Upper lobe of right lung (tissue), 1 donor: ENCODE results near the gene SLC35E2B. TPM values are rescaled to one million over a fixed set of nuclear protein-coding genes. Genes with fewer than 3 reads are reported as not detected.
"Not testable (repeated sequence)": the region's sequence is repeated elsewhere in the genome, so short reads cannot be mapped to it uniquely, and the experiment has no call there.

Source experiments
- ATAC-seq: fragments of 200-7000 bp; cut with Tn5 transposase; one replicate; pipeline ENCODE4 v1.9.1; 2020; ENCODE audit warnings: mild to moderate bottlenecking, moderate library complexity
- DNase-seq: peaks from one replicate; pipeline ENCODE4 v3.0.0-alpha.2; 2020
- H3K27ac ChIP-seq: fragments of 200-600 bp; one replicate; pipeline ENCODE4 v1.8.0; 2022
- H3K27me3 ChIP-seq: fragments of 200-600 bp; one replicate; pipeline ENCODE4 v1.8.0; 2022; ENCODE audit warnings: mild to moderate bottlenecking
- H3K36me3 ChIP-seq: fragments of 200-600 bp; one replicate; pipeline ENCODE4 v1.8.0; 2022
- H3K4me1 ChIP-seq: fragments of 200-600 bp; one replicate; pipeline ENCODE4 v1.8.0; 2022
- H3K4me3 ChIP-seq: fragments of 200-600 bp; one replicate; pipeline ENCODE4 v1.8.0; 2022; ENCODE audit warnings: mild to moderate bottlenecking
- H3K9me3 ChIP-seq: fragments of 200-600 bp; one replicate; pipeline ENCODE4 v1.8.0; 2022
- intact Hi-C: fragments of 100-400 bp; cut with DNase I; formaldehyde crosslinking; loops from one replicate; pipeline ENCODE4 v1.11.0; 2022
- long read RNA-seq: library from polyadenylated mRNA; unstranded; transcript quantifications from one replicate; pipeline ENCODE4 v2.0.0, GENCODE V29; 2021
- total RNA-seq: library from RNA; stranded (reverse); fragmentation: NEBNext Ultra II Directional; extraction: Animal tissue kit (Norgen Biotek cat#: 25700); gene quantifications from one replicate; pipeline ENCODE4 v1.2.1, GENCODE V29; 2021
- TF ChIP-seq, protein P1 (sequence below): fragments of 200-600 bp; IDR thresholded peaks from one replicate; pipeline ENCODE4 v1.8.0; 2022; ENCODE audit warnings: antibody characterized with exemption
- donor health status: DM: no; HTN: yes; CAD: no; lungs with severe emphysema.

SLC35E2B gene
- total RNA-seq = 49.8 TPM
- long read RNA-seq, full-length matches to known transcripts = 9 of 50 reads
- long read RNA-seq, partial matches to known transcripts = 1 of 50 reads
- long read RNA-seq, other reads (novel, unspliced or antisense) = 40 of 50 reads

DNA sequence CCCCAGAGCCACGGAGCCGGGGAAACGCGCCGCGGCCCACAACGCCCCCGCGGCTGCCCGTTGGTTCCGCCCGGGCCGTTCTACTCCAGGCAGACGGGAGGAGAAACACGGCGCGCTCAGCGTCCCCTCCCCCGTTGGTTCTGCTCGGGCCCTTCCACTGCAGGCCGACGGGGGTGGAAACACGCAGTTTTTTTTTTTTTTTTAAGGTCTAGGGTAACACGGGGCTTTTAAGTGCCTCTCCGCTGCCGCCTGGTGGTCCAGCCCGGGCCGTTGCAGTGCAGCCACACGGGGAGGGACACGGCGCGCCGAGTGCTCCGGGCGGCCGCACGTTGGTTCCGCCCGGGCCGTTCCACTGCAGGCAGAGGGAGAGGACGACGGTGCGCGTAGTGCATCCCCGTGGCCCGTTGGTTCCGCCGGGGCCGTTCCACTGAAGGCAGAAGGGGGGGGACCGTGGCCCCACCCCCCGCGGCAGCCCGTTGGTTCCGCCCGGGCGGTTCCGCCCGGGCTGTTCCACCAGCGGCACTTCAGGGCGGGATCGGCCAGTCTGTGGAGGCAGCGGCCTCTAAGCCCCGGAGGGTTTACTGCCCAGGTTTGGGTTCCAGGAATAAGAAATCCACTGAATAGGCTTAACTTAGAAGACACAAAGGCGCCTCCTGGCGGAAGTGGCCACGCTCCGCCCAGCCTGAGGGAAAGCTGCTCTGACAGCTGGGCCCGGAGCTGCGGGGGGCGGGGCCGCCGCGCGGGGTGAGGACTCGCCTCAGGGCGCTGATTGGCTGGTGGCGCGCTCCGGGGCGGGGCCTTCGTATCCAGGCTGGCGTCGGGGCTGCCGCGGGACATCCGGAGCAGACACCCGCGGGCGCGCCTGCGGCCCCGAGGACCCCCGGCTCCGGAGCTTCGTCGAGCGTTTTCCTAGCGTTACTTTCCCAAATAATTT lies at the start of gene SLC35E2B:
Gene SLC35E2B, minus strand, starts transcription at position 82 of the 934 bp plus-strand sequence. CDS start 16,096 bp downstream, outside the sequence.
- peak; percentile 91 for ATAC-seq
- DNase-seq = peak; percentile 95
- intact Hi-C loops, H3K36me3 ChIP-seq, H3K9me3 ChIP-seq, H3K27me3 ChIP-seq, H3K4me1 ChIP-seq: not testable (repeated sequence)
- peak within 1 kb of the TSS; percentile 90 for H3K27ac ChIP-seq
- H3K4me3 ChIP-seq = peak within 1 kb of the TSS; percentile 50

DNA sequence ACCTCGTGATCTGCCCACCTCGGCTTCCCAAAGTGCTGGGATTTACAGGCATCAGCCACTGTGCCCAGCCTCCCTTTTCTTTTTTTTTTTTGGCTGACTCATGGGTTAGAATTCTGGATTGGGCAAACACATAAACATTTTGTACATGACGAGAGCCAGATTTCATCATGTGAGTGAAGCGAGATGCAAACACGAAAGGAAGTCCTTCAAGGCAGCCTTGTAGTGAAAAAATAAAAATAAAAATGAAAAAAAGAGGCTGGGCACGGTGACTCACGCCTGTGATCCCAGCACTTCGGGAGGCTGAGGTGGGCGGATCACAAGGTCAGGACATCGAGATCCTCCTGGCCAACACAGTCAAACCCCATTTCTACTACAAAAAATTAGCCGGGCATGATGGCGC lies 48.4 kb upstream of the SLC35E2B start:
- DNase-seq, H3K4me3 ChIP-seq, H3K4me1 ChIP-seq, intact Hi-C loops, H3K9me3 ChIP-seq, H3K27me3 ChIP-seq, H3K27ac ChIP-seq, ATAC-seq, H3K36me3 ChIP-seq: not testable (repeated sequence)

DNA sequence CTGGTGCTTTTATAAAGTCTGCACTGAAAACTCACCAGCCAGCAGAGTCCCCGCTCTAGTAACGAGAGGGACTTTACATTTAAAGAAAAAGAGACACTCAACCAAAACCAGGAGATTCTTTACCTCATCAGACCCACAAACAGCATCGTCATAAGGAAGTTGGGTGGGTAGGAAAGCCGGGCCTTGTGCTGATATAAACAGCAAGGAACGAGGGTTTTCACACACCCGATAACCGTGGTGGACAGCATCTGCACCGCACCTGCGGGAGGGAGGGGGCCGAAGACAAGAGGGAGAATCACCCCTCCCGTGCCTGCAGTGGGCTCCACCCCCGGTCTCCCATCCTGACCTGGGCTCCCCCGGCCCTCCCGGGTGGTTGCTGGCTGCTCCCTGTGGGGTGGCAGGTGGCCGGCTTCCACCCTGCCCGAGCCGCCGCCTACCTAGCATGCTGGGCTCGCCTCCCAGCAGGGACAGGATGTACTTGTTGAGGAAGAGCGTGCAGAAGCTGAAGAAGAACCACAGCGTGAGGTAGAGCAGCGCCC lies 46.3 kb upstream of the SLC35E2B start:
- H3K4me1 ChIP-seq, H3K4me3 ChIP-seq, intact Hi-C loops, H3K27ac ChIP-seq, H3K27me3 ChIP-seq, DNase-seq, H3K36me3 ChIP-seq, H3K9me3 ChIP-seq: not testable (repeated sequence)
- peak; percentile 20 for ATAC-seq

DNA sequence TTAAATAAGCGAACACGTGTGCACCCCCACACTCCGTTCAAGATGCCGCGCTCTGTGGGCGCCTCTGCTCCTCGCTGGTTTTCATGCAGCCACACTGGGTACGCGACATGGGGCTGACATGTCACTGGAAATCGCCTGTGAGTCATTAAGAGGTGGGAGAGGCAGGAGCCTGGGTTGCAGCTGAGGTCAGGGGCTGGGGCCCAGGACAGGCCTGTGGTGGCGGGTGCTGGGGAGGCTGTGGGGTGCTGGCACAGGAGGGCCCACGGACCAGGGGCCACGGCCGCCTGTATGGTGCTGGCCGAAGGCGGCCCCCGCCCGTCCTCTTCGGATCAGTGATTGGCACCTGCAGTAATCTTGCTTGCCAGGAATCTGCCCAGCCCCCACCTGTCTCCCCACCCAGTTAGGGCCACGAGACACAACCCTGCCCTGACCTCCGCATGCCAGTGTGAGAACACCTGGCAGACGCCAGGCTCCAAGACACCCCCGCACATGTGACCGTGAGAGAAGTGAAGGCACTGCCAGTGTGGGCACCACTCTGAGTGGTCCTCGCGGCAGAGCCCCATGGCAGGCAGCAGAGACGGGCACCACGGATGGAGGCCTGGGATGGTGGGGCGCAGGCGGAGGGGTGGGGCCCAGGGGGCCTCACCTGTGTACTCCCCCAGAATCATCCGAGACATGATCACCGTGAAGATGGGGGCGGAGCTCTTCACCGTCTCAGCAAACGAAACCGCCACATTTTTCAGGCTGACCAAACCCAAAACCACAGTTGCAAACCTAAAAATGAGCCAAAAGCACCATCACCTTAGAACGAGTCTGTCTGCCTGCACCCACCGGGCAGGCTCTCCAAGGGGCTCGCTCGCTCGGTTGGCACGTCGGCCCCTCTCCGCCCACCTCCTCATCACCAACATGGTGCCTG lies 45.3 kb upstream of the SLC35E2B start:
- H3K4me1 ChIP-seq, H3K36me3 ChIP-seq, intact Hi-C loops, H3K27ac ChIP-seq, H3K9me3 ChIP-seq, H3K4me3 ChIP-seq, H3K27me3 ChIP-seq: not testable (repeated sequence)
- DNase-seq (peak; percentile 64), ATAC-seq (peak; percentile 38)

DNA sequence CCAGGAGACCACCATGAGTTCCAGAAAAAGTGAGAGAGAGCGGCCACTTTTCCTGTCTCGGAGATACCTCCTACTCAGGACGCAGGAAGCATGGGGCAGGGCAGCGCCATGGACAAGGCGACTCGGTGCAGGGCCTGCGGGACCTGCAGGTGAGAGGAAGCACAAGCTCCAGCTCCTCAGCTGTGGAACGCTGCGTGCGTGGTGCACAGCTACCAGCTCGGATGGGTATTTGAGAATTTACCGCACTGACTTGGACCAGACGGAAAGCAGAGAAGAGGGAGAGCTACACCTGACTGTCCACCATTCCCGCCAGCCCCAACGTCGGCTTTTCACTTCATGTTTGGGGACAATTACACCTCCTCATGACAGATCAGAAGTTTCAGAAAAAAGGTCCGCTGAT lies 39.8 kb upstream of the SLC35E2B start:
- peaks cover 32% of the 10 kb centered on the region for H3K36me3 ChIP-seq

DNA sequence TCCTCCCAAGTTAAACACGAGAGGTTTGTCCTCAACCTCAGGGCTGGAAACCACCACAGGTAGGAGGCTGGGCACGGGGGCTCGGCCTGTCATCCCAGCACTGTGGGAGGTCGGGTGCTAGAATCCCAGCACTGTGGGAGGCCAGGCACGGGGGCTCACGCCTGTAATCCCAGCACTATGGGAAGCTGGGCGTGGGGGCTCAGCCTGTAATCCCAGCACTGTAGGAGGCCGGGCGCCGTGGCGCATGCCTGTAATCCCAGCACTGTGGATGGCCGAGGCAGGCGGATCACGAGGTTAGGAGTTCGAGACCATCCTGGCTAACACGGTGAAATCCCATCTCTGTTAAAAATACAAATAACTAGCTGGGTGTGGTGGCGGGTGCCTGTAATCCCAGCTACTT lies 38.3 kb upstream of the SLC35E2B start:
- peaks cover 32% of the 10 kb centered on the region for H3K36me3 ChIP-seq
- no peaks in the 10 kb centered on the region for H3K9me3 ChIP-seq
- no peaks in the 10 kb centered on the region for H3K4me1 ChIP-seq
- ATAC-seq (peak; percentile 14), DNase-seq (peak; percentile 54)
- H3K27ac ChIP-seq = no peak overlapping the region
- TF ChIP-seq, protein P1, sequence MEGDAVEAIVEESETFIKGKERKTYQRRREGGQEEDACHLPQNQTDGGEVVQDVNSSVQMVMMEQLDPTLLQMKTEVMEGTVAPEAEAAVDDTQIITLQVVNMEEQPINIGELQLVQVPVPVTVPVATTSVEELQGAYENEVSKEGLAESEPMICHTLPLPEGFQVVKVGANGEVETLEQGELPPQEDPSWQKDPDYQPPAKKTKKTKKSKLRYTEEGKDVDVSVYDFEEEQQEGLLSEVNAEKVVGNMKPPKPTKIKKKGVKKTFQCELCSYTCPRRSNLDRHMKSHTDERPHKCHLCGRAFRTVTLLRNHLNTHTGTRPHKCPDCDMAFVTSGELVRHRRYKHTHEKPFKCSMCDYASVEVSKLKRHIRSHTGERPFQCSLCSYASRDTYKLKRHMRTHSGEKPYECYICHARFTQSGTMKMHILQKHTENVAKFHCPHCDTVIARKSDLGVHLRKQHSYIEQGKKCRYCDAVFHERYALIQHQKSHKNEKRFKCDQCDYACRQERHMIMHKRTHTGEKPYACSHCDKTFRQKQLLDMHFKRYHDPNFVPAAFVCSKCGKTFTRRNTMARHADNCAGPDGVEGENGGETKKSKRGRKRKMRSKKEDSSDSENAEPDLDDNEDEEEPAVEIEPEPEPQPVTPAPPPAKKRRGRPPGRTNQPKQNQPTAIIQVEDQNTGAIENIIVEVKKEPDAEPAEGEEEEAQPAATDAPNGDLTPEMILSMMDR = no peak
- intact Hi-C loops = no loop called here
- no peaks in the 10 kb centered on the region for H3K27me3 ChIP-seq
- no peak overlapping the region for H3K4me3 ChIP-seq

More for the DNA sequence above, 39.8 kb upstream of the SLC35E2B start:
- TF ChIP-seq, protein P1 = no peak
- no peaks in the 10 kb centered on the region for H3K9me3 ChIP-seq
- ATAC-seq = no peak
- intact Hi-C loops = no loop called here
- no peaks in the 10 kb centered on the region for H3K27me3 ChIP-seq
- no peak overlapping the region for H3K4me3 ChIP-seq
- no peaks in the 10 kb centered on the region for H3K4me1 ChIP-seq
- H3K27ac ChIP-seq = no peak overlapping the region
- peak; percentile 54 for DNase-seq

DNA sequence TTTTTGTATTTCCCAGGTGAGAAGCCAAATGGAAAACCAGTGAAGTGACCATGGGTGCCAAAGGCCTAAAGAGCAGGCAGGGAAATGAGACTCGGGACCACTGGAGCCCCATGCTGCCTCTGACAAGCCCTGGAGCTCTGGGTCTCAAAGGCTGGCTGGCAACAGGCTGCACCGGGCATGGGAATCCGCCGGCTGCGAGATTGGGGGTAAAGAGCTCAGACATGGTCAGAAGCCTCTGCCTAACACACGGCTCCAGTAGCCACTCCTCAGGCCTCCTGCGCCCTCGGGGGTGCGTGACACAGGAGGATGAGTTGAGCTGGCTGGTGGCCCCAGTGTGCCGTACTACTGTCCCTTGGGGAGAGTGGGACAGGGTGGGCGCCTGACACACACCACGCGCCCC lies 37.6 kb upstream of the SLC35E2B start:
- H3K4me3 ChIP-seq, H3K27me3 ChIP-seq, H3K27ac ChIP-seq, intact Hi-C loops, H3K4me1 ChIP-seq, H3K9me3 ChIP-seq: not testable (repeated sequence)
- DNase-seq = peak; percentile 30
- peaks cover 32% of the 10 kb centered on the region for H3K36me3 ChIP-seq
- ATAC-seq = peak; percentile 37

DNA sequence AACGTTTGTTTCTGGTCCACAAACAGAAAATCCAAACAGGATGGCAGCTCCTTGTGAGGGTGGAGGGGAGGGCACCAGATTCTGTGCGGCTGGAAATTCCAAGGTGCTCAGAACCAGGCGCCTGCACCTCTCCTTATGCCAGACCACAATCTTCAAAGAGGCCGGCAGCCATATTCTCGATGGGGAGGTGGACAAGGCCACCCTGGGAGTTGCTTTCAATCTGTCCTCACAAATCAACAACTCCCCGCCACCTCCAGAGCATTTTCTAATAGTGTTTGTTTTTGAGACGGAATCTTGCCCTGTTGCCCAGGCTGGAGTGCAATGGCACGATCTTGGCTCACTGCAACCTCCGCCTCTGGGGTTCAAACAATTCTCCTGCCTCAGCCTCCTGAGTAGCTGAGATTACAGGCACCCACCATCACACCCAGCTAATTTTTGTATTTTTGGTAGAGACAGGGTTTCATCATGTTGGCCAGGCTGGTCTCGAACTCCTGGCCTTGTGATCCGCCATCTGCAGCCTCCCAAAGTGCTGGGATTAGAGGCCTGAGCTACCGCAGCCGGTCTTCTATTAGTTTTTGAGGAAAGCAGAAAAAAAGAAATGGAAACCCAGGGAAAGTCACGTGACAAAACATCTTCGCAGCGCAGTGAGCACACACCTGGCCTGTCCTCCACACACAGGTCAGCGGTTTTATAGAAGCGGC lies 36.7 kb upstream of the SLC35E2B start:
- H3K27me3 ChIP-seq, H3K27ac ChIP-seq, H3K4me1 ChIP-seq, H3K9me3 ChIP-seq, intact Hi-C loops, ATAC-seq, H3K4me3 ChIP-seq: not testable (repeated sequence)
- DNase-seq = peak; percentile 5
- peaks cover 32% of the 10 kb centered on the region for H3K36me3 ChIP-seq

DNA sequence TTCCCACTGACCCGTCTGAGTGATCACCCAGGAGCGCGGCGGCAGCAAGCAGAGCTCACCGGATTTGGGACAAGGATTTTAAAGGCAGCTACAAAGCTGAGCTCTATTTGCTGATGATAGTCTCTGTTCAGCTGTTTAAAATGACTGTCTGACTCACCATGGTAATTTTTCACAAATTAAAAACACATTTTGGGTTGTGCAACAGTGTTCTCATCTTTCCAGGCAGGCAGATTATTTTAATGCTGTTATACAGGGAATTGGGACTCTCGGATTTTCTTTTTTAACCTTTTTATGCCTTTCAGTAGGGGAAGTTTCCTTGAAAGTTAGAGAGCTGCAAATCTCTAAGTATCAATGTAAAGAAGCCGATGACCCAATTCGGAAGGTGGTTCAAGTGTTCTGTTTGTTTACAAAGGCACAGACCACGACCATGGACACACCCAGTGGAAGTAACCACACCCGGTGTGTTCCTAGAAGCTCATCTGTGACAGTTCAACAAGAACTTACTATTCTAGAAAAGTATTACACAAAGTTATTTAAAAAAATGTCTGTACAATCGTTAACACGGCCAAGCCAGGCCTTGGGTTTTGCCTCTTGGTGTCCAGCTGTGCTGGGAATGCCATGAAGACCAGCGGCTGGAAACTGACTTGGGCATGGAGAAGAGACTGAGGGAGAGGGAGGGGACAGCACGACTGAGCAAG lies 35.9 kb upstream of the SLC35E2B start:
- H3K4me3 ChIP-seq, H3K27me3 ChIP-seq, H3K9me3 ChIP-seq, ATAC-seq, H3K4me1 ChIP-seq, intact Hi-C loops: not testable (repeated sequence)
- peak overlapping the region; percentile 58 for H3K27ac ChIP-seq
- peak; percentile 2 for DNase-seq
- H3K36me3 ChIP-seq = peaks cover 27% of the 10 kb centered on the region

DNA sequence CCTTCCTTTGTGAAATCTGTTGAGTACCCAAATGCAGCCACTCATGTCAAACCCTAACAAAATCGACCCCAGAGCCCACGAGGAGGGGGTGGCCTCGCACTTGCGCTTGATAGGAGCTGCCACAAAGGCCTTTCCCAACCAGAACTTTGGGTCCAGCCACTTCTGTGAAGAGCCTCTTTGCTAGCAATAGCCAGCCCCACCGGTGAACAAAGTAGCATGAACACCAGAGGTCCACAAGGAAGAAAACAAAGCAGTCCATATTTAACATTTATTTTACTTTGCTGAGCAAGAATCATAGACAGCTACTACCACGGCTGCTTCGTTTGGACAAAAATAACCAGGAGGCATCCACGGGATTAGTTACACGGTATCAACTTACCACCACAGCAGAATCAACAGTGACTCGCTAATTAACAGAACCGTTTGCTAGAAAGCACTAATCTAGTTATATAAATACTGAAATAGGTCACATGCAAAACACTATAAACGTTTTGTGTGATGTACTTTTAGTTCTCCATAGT lies 34.6 kb upstream of the SLC35E2B start:
- H3K27ac ChIP-seq, H3K4me3 ChIP-seq, H3K4me1 ChIP-seq, ATAC-seq, H3K9me3 ChIP-seq, H3K27me3 ChIP-seq, intact Hi-C loops: not testable (repeated sequence)
- H3K36me3 ChIP-seq = peaks cover 16% of the 10 kb centered on the region
- peak; percentile 0 for DNase-seq
